IPS-NIHi7 (cell line): ENCODE results near the gene MUL1.

Experiments used
- DNase-seq: peaks from one replicate; pipeline ENCODE4 v3.0.0; 2012; ENCODE audit warnings: mixed read lengths; ENCODE audit errors: extremely low spot score

The MUL1 gene

DNA sequence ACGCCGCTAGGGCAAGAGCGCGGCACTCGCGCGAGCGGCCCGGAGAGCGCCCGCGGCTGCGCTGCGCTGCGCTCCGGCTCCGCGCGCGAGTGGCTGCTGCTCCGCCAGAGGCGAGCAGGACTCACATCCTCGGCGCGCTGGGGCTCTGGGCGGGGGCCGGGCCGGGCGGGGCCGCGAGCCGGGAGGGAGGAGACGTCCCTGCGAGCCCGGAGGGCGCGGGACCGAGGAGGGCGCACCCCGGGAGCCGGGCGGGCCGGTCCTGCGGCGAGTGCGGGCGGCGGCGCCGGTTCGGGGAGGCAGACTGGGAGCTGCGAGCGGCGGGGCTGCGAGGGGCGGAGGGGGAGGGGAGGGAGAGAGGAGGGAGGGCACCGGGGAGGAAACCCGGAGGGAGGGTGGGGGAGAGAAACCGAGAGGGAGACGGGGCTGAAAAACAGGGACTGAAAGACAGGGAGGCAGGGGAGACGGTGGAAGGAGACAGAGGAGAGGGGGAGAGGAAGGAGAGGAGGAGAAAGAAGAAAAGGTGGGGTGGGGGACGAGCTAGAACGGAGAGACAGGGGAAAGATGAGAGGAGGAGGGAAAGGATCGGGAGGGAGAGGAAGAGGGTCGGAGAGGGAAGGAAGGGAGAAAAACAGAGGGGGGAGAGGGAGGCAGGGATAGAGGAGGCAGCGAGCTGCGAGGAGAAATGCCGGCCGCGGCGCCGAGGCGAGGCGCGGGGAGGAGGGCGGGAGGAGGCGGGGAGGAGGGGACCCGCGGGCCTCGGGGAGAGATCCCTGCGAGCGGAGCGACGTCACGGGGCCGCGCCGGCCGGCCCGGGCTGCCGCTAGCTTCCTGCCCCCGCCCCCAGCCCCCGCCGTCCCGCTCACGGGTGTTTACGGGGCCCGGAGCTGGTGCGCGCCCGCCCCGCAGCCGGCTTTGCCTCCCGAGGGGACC, 22.2 kb downstream of the MUL1 start, which contains the start of gene CAMK2N1:
Gene CAMK2N1 (minus strand): TSS at position 684 of the 930 bp plus-strand sequence. CDS start 831 bp downstream, outside the sequence.
- DNase-seq: peak; percentile 71

- no peak for DNase-seq
Measured at GRCh38 chr1:20484519-20485462, 23.2 kb downstream of the MUL1 start.

- DNase-seq: peak; percentile 37
Measured at GRCh38 chr1:20483833-20484518, 24.0 kb downstream of the MUL1 start.

DNA sequence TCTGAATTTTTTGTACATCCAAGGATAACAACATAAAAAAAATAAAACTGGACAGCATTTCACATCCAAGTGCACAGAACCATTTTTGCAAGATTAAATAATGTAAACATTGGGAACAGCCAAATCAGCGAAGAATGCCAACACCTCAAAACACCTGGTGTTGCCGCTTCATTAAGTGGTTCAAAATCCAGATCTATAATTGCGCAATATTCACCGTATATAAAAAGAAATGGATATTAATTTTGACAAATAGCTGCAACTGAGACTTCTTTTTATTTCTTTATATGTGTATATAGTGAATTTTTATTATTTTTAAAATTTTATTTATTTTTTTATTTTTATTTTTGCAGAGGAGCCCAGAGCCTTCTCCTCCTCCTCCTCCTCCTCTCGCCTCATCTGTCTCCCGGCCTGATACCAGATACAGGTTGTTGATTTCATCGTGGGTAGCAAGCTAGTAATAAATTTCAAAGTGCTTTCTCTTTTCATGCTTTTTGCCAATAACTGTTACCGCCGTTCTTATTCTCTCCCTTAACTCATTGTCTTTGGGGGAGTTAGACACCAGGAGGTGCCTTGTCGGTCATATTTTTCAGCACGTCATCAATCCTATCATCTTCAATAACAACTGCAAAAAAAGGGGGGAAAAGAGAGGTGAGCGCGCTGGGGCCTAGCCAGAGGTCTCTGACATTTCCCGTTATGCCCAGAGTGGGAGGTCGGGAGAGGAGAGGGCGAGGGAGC, 24.7 kb downstream of the MUL1 start:
- DNase-seq: no peak

DNA sequence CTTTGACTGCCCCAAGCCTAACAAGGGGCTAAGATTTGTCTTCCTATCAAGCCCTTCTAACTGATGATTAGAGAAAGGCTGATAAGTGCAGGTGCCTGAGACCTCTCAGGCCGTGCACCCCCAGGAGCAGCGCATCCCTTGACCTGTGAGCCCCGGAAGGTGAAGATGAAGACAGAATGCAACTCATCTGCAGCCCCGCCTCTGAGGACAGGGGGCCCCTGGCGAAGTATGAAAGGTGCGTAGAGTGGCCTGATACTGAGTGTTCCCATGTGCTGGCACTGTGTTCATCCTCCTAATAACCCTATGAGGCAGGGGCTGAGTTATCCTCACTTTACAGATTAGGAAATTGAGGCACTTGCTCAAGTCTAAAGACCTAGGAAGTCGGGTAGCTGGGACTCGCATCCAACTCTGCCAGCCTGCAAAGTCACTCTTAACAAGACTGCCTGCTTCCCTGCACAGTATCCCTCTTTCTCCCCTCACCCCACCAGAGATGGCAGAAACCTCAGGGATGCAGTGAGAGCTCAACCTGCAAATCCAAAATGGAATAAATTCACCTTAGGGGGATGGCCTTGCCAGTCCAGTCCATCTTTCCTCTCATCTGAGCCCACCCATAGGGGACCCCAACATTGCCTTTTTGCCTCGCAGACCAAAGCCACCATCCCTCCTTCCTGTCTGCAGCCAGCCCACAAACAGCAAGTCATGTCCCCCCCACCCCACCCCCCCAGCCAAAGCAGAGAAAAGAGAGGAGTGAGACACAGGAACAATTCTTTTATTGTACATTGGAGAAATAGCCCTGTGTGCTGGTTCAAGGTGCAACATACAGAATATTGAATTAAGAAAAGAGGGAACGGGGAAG, 26.1 kb downstream of the MUL1 start:
- DNase-seq: no peak

DNA sequence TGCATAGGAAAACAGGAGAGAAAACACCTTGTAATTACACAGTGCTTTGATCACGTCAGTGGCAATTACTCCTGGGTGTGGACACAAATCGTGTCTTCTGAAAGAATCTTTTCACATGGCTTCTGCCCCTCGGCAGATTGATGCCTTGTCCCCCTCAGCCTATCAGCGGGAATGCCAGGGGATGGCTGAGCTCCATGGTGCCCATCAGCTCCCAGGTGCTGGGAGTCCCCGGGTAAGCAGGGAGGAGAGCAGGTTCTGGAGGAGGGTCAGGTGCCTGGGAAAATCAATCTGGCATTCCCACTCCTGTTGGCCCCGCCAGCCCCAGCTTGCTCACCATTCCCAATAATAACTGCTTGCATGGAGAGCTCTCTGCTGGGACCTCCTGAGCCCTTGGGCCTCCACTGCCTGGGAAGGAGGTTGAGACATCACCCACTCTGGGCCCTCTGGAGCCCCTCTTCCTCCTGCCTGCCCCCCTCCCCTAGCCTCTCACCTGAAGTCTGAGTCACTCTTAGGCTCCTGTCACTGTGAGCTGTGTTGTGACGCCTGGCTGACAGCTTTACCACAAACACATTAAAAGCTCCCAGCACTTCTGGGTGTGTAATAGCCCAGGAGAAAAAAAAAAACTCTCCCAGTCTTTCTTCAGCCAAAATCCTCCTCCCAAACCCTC, 26.9 kb downstream of the MUL1 start:
- no peak for DNase-seq

- DNase-seq: no peak
Measured at GRCh38 chr1:20480243-20480944, 27.6 kb downstream of the MUL1 start.

DNA sequence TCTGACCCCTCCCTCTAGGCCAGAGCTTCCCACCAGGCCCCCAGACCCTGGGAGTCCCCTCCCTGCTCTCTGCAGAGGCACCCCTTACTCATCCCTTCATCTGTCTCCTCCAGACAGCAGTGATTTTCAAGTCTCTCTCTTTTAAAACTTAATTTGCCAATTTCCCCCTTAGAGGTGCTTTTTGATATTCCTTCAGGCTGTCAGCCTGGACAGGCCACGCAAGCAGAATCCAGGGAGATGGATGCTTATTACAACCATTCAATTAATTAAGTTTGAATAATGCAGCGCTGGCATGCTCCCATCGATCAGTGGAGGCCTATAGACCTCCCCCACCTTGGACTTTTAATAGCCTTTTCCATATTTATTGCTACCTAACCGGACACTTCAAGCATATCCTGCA, 28.1 kb downstream of the MUL1 start:
- DNase-seq: no peak

- DNase-seq: no peak
Measured at GRCh38 chr1:20478057-20478635, 29.8 kb downstream of the MUL1 start.

DNA sequence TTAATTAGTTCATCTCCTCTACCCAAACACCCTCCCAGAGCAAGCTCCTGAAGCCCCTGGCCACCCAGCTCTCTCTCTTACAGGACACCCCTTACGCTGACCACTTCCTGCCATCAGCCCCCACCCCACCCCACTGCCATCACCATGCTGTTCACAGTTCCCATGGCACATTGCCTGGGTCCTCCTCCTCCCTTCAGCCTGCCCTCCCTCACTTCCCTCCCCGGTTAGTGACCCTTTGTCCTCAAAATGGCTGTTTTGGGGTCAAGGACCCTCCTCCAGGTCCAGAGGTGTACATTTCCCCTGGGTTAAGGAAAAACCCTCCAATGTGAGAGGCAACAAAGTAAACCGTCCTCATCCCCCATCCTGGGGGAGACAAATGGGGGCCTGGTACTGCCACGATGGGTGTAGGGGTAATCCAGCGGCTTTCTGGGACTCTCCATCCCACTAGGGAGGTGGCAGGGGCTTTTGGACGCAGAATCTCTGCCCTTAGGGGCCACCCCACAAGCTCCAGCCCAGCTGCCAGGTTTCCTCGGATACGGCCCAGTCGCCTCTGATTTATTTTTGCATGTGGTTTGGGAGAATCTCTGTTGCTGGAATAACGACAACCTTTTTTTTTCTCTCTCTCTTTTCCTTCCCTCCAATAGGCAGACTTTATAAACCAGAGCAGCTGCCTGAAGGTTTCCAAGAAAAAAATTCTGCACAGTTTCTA, 30.4 kb downstream of the MUL1 start:
- no peak for DNase-seq

- peak; percentile 71 for DNase-seq
Measured at GRCh38 chr1:20476265-20477038, 31.5 kb downstream of the MUL1 start.

GRCh38 chr1:20474996-20475395, 33.0 kb downstream of the MUL1 start:
- DNase-seq: no peak

DNA sequence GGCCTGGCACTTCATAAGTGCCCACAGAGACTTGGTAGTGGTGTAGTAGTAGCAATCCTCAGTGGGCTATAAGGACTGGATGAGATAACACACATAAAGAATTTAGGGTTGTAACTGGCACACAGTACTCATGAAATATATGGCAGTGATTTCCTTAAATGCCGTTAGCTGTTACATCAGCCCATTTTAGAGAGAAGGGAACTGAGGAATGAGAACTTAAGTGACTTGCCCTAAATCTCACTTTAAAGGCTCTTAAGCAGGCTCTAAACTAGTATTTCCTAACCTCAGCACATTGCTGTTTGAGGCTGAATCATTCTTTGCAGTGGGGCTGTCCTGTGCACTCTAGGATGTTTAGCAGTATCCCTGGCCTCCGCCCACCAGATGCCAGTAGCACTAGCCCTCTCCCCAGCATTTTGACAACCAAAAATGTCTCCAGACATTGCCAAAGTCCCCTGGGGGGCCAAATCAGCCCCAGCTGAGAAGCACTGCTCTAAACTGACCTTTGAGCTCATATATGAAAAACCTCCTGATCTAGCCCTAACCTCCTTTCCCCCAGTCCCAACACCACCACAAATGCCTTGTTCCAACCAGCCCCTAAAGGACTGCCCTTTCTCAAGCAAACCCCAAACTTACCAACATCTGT, 33.5 kb downstream of the MUL1 start:
- no peak for DNase-seq

DNA sequence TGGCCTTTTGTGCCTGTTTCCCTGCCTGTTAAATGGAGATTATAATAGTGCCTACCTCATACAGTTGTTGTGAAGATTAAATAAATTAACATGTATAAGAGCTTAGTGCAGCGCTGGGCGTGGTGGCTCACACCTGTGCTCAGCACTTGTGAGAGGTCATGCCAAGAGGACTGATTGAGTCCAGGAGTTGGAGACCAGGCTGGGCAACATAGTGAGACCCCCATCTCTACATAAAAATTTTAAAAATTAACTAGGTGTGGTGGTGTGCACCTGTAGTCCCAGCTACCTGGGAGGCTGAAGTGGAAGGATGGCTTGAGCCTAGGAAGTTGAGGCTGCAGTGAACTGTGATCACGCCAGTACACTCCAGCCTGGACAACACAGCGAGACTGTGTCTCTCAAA, 34.1 kb downstream of the MUL1 start:
- DNase-seq: no peak

DNA sequence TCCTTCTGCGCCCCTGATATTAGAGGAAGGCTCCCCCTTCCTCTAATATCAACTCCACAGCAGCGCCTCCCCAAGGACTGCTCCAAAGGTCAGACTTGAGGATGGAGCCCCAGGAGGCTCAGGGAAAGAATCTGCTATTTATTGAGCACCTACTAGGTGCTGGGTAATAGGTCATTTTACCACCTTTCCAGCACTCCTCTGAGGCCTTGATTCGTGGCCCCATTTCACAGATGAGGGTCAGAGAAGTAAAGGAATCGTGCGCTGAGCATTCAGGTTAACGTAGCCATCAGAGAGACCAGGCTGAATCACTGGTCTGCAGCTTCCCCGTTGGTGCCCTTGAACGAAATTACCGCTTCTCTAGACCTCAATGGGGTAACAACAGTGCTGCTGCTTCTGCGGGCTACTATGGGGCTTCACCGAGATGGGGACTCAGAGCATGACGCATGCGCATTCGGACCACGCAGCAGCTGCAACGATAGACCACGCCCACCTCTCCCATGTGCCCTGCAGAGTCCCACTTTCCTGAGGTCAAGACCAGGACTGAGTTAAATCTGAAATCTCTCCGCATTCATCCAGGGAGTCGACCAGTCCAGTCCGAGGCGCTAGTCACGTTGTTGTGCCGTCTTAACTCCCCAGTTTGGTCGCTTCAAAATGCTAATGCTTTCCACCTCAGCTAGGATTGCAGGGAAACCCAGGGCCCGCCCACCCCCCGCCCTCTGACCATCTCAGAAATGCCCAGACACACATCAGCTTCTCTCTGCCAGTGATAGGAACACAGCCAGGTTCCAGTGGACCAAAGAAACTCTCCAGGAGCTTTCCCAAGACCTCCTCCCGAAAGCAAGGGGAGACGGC, 34.9 kb downstream of the MUL1 start:
- DNase-seq: peak; percentile 95

GRCh38 chr1:20472121-20472520, 35.8 kb downstream of the MUL1 start:
- DNase-seq: no peak
